HEK293 (cell line): ENCODE measurements around the gene SNHG17.

Experiments used
- ZBTB21 ChIP-seq: fragments of 450-650 bp; formaldehyde crosslinking; IDR thresholded peaks from 2 replicates; pipeline ENCODE4 v1.5.1; 2017; ENCODE audit warnings: missing biosample characterization, missing genetic modification characterization
- ZBTB7A ChIP-seq: fragments of 450-650 bp; formaldehyde crosslinking; IDR thresholded peaks from 2 replicates; pipeline ENCODE4 v1.5.1; 2016; ENCODE audit warnings: low read depth, missing biosample characterization, missing genetic modification characterization
- ZNF76 ChIP-seq: fragments of 450-650 bp; formaldehyde crosslinking; IDR thresholded peaks from 2 replicates; pipeline ENCODE4; 2016; ENCODE audit warnings: low read depth, missing biosample characterization, missing genetic modification characterization, borderline replicate concordance

GRCh38 chr20:38446441-38447209 lies 11.5 kb upstream of the SNHG17 start:
- TF ChIP-seq ZBTB21 (tag by site-specific recombination) (peak; percentile 55), ZBTB7A (tag by site-specific recombination) (peak; percentile 99), ZNF76 (tag by site-specific recombination) (peak; percentile 83)
